Left renal pelvis (tissue), 4 donors: ENCODE data around the gene CDC7. TPM values are rescaled to one million over a fixed set of nuclear protein-coding genes. Genes with fewer than 3 reads are reported as not detected.
"Not testable (repeated sequence)": the region's sequence is repeated elsewhere in the genome, so short reads cannot be mapped to it uniquely, and the experiment has no call there.

ENCODE experiments used
- DNase-seq, 4 donors: peaks; one replicate each; pipeline ENCODE4 v3.0.0-alpha.2; 2013; ENCODE audit warnings: low read depth in 4 of 4, low spot score in 3 of 4
- polyA plus RNA-seq, 4 donors: library from polyadenylated mRNA; unstranded; fragments of 120-200 nt; gene quantifications; one replicate each; pipeline ENCODE4 v1.2.1, GENCODE V29; 2013; ENCODE audit not compliant: insufficient read length in 4 of 4

Gene CDC7
- polyA plus RNA-seq, 4 donors: 24.2 to 33.0 (median 29.1) TPM

- no peak for DNase-seq
Observed at GRCh38 chr1:91507328-91507727, 6.7 kb downstream of the CDC7 start.

- DNase-seq: no peak
Observed at GRCh38 chr1:91510754-91511153, 10.1 kb downstream of the CDC7 start.

GRCh38 chr1:91511386-91511785, 10.7 kb downstream of the CDC7 start:
- no peak for DNase-seq

- DNase-seq: no peak
Observed at GRCh38 chr1:91513160-91513559, 12.5 kb downstream of the CDC7 start.

GRCh38 chr1:91513706-91514105, 13.1 kb downstream of the CDC7 start:
- DNase-seq: no peak

- DNase-seq: no peak
Observed at GRCh38 chr1:91515994-91516393, 15.3 kb downstream of the CDC7 start.

- DNase-seq: not testable (repeated sequence)
Observed at GRCh38 chr1:91516605-91517004, 16.0 kb downstream of the CDC7 start.

GRCh38 chr1:91519167-91519566, 18.5 kb downstream of the CDC7 start:
- not testable (repeated sequence) for DNase-seq

- no peak for DNase-seq
Observed at GRCh38 chr1:91520942-91521507, 20.4 kb downstream of the CDC7 start.

- no peak for DNase-seq
Observed at GRCh38 chr1:91523482-91523881, 22.8 kb downstream of the CDC7 start.

GRCh38 chr1:91526496-91526895, 25.8 kb downstream of the CDC7 start:
- no peak for DNase-seq

- DNase-seq: no peak
Observed at GRCh38 chr1:91527266-91527765, 26.7 kb downstream of the CDC7 start.

- DNase-seq: no peak
Observed at GRCh38 chr1:91527781-91528180, 27.1 kb downstream of the CDC7 start.

GRCh38 chr1:91529856-91530255, 29.2 kb downstream of the CDC7 start:
- no peak for DNase-seq

- no peak for DNase-seq
Observed at GRCh38 chr1:91533361-91534024, 32.8 kb downstream of the CDC7 start.

- DNase-seq: no peak
Observed at GRCh38 chr1:91535441-91535840, 34.8 kb downstream of the CDC7 start.

GRCh38 chr1:91537281-91537986, 36.8 kb downstream of the CDC7 start:
- no peak for DNase-seq

- DNase-seq: no peak
Observed at GRCh38 chr1:91537987-91538304, 37.3 kb downstream of the CDC7 start.

GRCh38 chr1:91540910-91541309, 40.3 kb downstream of the CDC7 start:
- no peak for DNase-seq

- DNase-seq: no peak
Observed at GRCh38 chr1:91541918-91542533, 41.4 kb downstream of the CDC7 start.

- no peak for DNase-seq
Observed at GRCh38 chr1:91545506-91546300, 45.1 kb downstream of the CDC7 start.
